Measurements from ENCODE around the gene RTRAF. TPM values are rescaled to one million over a fixed set of nuclear protein-coding genes. Genes with fewer than 3 reads are reported as not detected.

Gene RTRAF
- total RNA-seq, 1 experiment from 2014 or later, result 93.7 TPM

DNA sequence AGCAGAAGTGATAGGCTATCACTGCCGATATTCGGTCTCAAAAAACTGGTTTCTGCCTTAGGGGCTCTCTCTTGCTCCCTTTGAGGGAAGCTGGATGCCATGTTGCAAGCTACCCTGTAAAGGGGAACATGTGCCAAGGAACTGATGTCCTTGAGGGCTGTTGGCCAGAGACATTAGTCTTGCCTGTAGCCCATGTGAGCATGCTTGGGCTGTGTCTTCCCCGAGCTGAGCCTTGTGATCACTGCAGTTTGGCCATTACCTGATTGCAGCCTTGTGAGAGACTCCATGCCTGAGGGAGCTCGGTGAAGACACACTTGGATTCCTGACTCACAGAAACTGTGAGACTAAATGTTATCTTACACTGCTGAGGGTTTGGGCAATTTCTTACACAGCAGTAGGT lies 18.8 kb downstream of the RTRAF start:
- in situ Hi-C loops (cut with HindIII; ENCODE audit: low pct_unique_long_range_greater_than_20kb, low sequenced_read_pairs), result no loop called here
- H3K9me3 ChIP-seq (ENCODE audit: control insufficient read depth, insufficient read depth, low read depth, low read length), result no peaks in the 10 kb centered on the region
- no peaks in the 10 kb centered on the region for H3K4me1 ChIP-seq (ENCODE audit: control insufficient read depth, insufficient read depth, low read length)
- H3K36me3 ChIP-seq (ENCODE audit: control insufficient read depth, insufficient read depth, low read length), result peaks cover 25% of the 10 kb centered on the region
- H3K4me3 ChIP-seq (ENCODE audit: low read depth in 2 of 2, low read length in 2 of 2), result no peak overlapping the region
- no peak for TF ChIP-seq SIN3A (IDR thresholded peaks at IDR 0.05; ENCODE audit: borderline replicate concordance, insufficient read depth, low read depth, low read length)
- TF ChIP-seq, protein P1, sequence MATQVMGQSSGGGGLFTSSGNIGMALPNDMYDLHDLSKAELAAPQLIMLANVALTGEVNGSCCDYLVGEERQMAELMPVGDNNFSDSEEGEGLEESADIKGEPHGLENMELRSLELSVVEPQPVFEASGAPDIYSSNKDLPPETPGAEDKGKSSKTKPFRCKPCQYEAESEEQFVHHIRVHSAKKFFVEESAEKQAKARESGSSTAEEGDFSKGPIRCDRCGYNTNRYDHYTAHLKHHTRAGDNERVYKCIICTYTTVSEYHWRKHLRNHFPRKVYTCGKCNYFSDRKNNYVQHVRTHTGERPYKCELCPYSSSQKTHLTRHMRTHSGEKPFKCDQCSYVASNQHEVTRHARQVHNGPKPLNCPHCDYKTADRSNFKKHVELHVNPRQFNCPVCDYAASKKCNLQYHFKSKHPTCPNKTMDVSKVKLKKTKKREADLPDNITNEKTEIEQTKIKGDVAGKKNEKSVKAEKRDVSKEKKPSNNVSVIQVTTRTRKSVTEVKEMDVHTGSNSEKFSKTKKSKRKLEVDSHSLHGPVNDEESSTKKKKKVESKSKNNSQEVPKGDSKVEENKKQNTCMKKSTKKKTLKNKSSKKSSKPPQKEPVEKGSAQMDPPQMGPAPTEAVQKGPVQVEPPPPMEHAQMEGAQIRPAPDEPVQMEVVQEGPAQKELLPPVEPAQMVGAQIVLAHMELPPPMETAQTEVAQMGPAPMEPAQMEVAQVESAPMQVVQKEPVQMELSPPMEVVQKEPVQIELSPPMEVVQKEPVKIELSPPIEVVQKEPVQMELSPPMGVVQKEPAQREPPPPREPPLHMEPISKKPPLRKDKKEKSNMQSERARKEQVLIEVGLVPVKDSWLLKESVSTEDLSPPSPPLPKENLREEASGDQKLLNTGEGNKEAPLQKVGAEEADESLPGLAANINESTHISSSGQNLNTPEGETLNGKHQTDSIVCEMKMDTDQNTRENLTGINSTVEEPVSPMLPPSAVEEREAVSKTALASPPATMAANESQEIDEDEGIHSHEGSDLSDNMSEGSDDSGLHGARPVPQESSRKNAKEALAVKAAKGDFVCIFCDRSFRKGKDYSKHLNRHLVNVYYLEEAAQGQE (IDR thresholded peaks at IDR 0.05; ENCODE audit: insufficient read depth in 1 of 2, low read depth in 2 of 2, low read length in 1 of 2), result no peak
- TF ChIP-seq TCF7L2 (IDR thresholded peaks at IDR 0.05; ENCODE audit: low read depth, low read length), result no peak
- TF ChIP-seq POLR2AphosphoS5 (IDR thresholded peaks at IDR 0.05; ENCODE audit: low read depth, low read length), result no peak
- no peak for TF ChIP-seq CTCF (IDR thresholded peaks at IDR 0.05)
- no peak for ATAC-seq
- DNase-seq (ENCODE audit: low read depth, low spot score), result no peak
- ChIA-PET POLR2A (no interaction called here), CTCF (no interaction called here)
- intact Hi-C loops (cut with micrococcal nuclease; ENCODE audit: unreplicated experiment), result no loop called here
- no peak overlapping the region for H3K27ac ChIP-seq (ENCODE audit: low read length)
- no peaks in the 10 kb centered on the region for H3K27me3 ChIP-seq (ENCODE audit: control insufficient read depth, insufficient read depth, low read length)
- no TSS peak for BruUV-seq (replicated peaks)

- POLR2A ChIA-PET, result interaction anchor here (0.6 kb wide), 1 partner anchor 530 kb away, joined by 7 read pairs; no protein-coding TSS in a partner anchor
- H3K36me3 ChIP-seq (ENCODE audit: control insufficient read depth, insufficient read depth, low read length), result peaks cover 17% of the 10 kb centered on the region
- H3K27me3 ChIP-seq (ENCODE audit: control insufficient read depth, insufficient read depth, low read length), result no peaks in the 10 kb centered on the region
- H3K4me3 ChIP-seq (ENCODE audit: low read depth in 2 of 2, low read length in 2 of 2), result no peak overlapping the region
- H3K9me3 ChIP-seq (ENCODE audit: control insufficient read depth, insufficient read depth, low read depth, low read length), result no peaks in the 10 kb centered on the region
- in situ Hi-C loops (cut with HindIII; ENCODE audit: low pct_unique_long_range_greater_than_20kb, low sequenced_read_pairs) (no loop called here), intact Hi-C loops (cut with micrococcal nuclease; ENCODE audit: unreplicated experiment) (no loop called here)
- TF ChIP-seq SIN3A (IDR thresholded peaks at IDR 0.05; ENCODE audit: borderline replicate concordance, insufficient read depth, low read depth, low read length) (no peak), CTCF (IDR thresholded peaks at IDR 0.05) (no peak), POLR2AphosphoS5 (IDR thresholded peaks at IDR 0.05; ENCODE audit: low read depth, low read length) (no peak), TCF7L2 (IDR thresholded peaks at IDR 0.05; ENCODE audit: low read depth, low read length) (no peak)
- TF ChIP-seq, protein P1 (IDR thresholded peaks at IDR 0.05; ENCODE audit: insufficient read depth in 1 of 2, low read depth in 2 of 2, low read length in 1 of 2), result no peak
- BruUV-seq (replicated peaks), result no TSS peak
- ATAC-seq (no peak), DNase-seq (ENCODE audit: low read depth, low spot score) (no peak)
- H3K27ac ChIP-seq (ENCODE audit: low read length), result no peak overlapping the region
- H3K4me1 ChIP-seq (ENCODE audit: control insufficient read depth, insufficient read depth, low read length), result no peaks in the 10 kb centered on the region
- CTCF ChIA-PET, result no interaction called here
These were observed 20.9 kb downstream of the RTRAF start for GRCh38 chr14:52010173-52010693.
